Prostate gland (tissue), 2 donors: ENCODE data around the gene CCSAP.

Experiments
- CTCF ChIP-seq, 4 experiments: fragments of 200-600 bp in 2 of 4; fragments of 450-650 bp in 2 of 4; sonication (generic) in 2 of 4; IDR thresholded peaks; 1 replicate in 3 of 4; 2 replicates in 1 of 4; pipeline ENCODE4 v1.5.1; 2016 to 2019; ENCODE audit warnings: antibody characterized with exemption in 4 of 4, mild to moderate bottlenecking in 2 of 4, moderate library complexity in 2 of 4
- POLR2A ChIP-seq: fragments of 450-650 bp; IDR thresholded peaks from one replicate; pipeline ENCODE4 v1.6.1; 2016; ENCODE audit warnings: antibody characterized with exemption, mild to moderate bottlenecking

- TF ChIP-seq CTCF (IDR thresholded peaks at IDR 0.05), result peak in 2 of 4 experiments; percentile 2 to 24
- TF ChIP-seq POLR2A, result no peak
These were observed at the start of gene CCSAP for GRCh38 chr1:229342656-229343569.
